Measurements from ENCODE around the gene KIF5B. TPM values are rescaled to one million over a fixed set of nuclear protein-coding genes. Genes with fewer than 3 reads are reported as not detected.

The KIF5B gene
- total RNA-seq, 1 experiment from 2014 or later = 117 TPM

DNA sequence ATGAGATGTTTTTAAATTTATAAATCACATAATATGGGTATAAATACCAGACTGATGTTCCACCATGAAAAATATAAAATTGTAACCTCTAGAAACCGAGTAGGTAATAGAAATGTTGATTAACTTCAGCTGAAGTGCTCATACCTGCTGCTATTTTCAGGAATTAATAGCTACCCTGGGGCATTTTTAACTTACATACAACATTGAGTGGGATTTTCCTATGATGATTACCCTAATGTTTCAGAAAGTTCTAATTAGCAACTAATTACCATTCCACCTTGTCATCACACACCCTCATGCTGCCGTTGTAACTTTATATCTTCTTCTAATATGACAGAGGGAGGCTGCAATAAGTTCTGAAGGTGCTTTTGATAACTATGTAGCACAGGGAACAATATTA is 74.1 kb downstream of the KIF5B start:
- no peaks in the 10 kb centered on the region for H3K36me3 ChIP-seq (ENCODE audit: control insufficient read depth in 1 of 2, insufficient read depth in 2 of 2, low read length in 2 of 2)
- H3K4me2 ChIP-seq (ENCODE audit: low read length) = no peak overlapping the region
- H3K79me2 ChIP-seq (ENCODE audit: insufficient read depth, low read length) = no peaks in the 10 kb centered on the region
- H3K27me3 ChIP-seq (ENCODE audit: insufficient read depth, low read length) = no peaks in the 10 kb centered on the region
- CTCF ChIA-PET = no interaction called here
- DNase-seq (ENCODE audit: low read depth, low spot score) (no peak), ATAC-seq (no peak)
- POLR2A ChIA-PET = no interaction called here
- H2AFZ ChIP-seq (ENCODE audit: low read depth, low read length, poor library complexity, severe bottlenecking) = no peak overlapping the region
- BruUV-seq (replicated peaks) = no TSS peak
- H3K9ac ChIP-seq (ENCODE audit: low read length) = no peak overlapping the region
- H3K9me2 ChIP-seq (ENCODE audit: insufficient read depth) = no peaks in the 10 kb centered on the region
- intact Hi-C loops (cut with micrococcal nuclease) = no loop called here
- H3K4me3 ChIP-seq (replicated peaks in 1 of 2; ENCODE audit: low read depth in 1 of 2, low read length in 2 of 2) = no peak overlapping the region
- RAD21 ChIA-PET (ENCODE audit: low non-redundant PET in 1 of 2, low total read pairs in 2 of 2, uncharacterized antibody in 2 of 2, unreplicated experiment in 2 of 2) = no interaction called here
- no peak overlapping the region for H3K27ac ChIP-seq (ENCODE audit: low read depth, low read length)
- peaks cover 0 to 4% of the 10 kb centered on the region in 2 experiments; a peak in 1 of 4 replicates for H3K4me1 ChIP-seq (ENCODE audit: control insufficient read depth in 1 of 2, insufficient read depth in 2 of 2, low read length in 2 of 2)
- H4K20me1 ChIP-seq (ENCODE audit: insufficient read depth) = no peaks in the 10 kb centered on the region
- no peaks in the 10 kb centered on the region for H3K9me3 ChIP-seq (ENCODE audit: control insufficient read depth in 1 of 2, insufficient read depth in 1 of 2, low read depth in 1 of 2, low read length in 2 of 2)
- TF ChIP-seq, protein P1, sequence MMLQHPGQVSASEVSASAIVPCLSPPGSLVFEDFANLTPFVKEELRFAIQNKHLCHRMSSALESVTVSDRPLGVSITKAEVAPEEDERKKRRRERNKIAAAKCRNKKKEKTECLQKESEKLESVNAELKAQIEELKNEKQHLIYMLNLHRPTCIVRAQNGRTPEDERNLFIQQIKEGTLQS (IDR thresholded peaks at IDR 0.05) = no peak
- no peak for TF ChIP-seq TCF7L2 (IDR thresholded peaks at IDR 0.05; ENCODE audit: borderline replicate concordance, extremely low read depth, insufficient read depth, insufficient read length)
- TF ChIP-seq, protein P2, sequence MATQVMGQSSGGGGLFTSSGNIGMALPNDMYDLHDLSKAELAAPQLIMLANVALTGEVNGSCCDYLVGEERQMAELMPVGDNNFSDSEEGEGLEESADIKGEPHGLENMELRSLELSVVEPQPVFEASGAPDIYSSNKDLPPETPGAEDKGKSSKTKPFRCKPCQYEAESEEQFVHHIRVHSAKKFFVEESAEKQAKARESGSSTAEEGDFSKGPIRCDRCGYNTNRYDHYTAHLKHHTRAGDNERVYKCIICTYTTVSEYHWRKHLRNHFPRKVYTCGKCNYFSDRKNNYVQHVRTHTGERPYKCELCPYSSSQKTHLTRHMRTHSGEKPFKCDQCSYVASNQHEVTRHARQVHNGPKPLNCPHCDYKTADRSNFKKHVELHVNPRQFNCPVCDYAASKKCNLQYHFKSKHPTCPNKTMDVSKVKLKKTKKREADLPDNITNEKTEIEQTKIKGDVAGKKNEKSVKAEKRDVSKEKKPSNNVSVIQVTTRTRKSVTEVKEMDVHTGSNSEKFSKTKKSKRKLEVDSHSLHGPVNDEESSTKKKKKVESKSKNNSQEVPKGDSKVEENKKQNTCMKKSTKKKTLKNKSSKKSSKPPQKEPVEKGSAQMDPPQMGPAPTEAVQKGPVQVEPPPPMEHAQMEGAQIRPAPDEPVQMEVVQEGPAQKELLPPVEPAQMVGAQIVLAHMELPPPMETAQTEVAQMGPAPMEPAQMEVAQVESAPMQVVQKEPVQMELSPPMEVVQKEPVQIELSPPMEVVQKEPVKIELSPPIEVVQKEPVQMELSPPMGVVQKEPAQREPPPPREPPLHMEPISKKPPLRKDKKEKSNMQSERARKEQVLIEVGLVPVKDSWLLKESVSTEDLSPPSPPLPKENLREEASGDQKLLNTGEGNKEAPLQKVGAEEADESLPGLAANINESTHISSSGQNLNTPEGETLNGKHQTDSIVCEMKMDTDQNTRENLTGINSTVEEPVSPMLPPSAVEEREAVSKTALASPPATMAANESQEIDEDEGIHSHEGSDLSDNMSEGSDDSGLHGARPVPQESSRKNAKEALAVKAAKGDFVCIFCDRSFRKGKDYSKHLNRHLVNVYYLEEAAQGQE (IDR thresholded peaks at IDR 0.05; ENCODE audit: low read depth) = no peak
- TF ChIP-seq, protein P3, sequence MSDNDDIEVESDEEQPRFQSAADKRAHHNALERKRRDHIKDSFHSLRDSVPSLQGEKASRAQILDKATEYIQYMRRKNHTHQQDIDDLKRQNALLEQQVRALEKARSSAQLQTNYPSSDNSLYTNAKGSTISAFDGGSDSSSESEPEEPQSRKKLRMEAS (IDR thresholded peaks at IDR 0.05) = no peak
- no peak for TF ChIP-seq CTCF (IDR thresholded peaks at IDR 0.05 in 2 of 3, conservative IDR thresholded peaks at IDR 0.05 in 1 of 3; ENCODE audit: borderline replicate concordance in 1 of 3, insufficient read depth in 1 of 3, low read depth in 2 of 3, low read length in 2 of 3)
- TF ChIP-seq FOSL1 (IDR thresholded peaks at IDR 0.05; ENCODE audit: low read depth) = no peak
- no peak for TF ChIP-seq EGR1 (IDR thresholded peaks at IDR 0.05; ENCODE audit: low read depth)

Measured in HCT116 (cell line).